Ramos (cell line): ENCODE results near the gene SERGEF.

Experiments used
- in situ Hi-C: fragments of 300-500 bp; cut with MboI; formaldehyde crosslinking; loops from one replicate; pipeline ENCODE4 v1.14.3; 2022; ENCODE audit warnings: low sequenced_read_pairs; ENCODE audit not compliant: unreplicated experiment

The SERGEF gene

DNA sequence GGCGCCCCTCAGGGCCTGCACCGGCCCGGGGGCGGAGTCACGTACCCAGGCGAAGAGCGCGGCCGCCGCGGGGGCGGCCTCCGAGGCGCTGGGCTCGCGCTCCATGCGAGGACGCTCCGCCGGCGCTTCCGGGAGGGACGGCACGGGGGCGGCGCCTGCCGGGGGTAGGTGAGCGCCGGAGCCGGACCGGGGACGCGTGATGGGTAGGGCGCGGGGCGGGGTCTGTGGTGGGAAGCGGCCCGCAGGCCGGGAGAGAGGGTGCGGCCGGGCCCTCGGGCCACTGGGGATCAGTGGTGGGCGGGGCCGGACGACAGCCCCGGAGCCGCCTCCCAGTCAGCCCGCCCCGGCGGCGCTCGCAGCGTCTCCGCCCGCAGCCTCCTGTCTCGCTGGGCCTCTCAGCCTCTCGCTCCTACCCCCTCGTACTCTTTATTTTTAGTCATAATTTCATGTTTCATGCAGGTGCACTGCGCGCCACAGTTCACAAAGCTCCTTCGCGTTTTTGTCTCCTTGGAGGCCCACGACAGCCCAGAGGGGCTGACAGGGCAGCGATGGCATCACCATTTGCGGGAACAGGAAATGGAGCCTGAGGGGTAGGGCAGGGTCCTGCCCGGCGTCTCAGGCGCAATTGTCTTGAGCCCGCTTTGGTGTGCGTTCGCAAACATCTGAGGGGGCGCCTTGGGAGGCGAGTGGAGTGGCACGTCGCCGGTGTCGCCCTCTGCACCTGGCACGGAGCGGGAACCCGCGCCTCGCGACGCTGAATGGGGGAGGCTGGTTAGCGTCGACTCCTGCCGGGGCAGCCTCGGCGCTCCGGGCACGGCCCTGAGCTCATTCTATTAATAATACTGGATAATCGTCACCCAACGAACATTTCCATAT, at the start of gene SERGEF:
TSS of gene SERGEF (minus strand) at position 142 of the 876 bp plus-strand sequence. CDS start at position 105, 37 bp downstream.
- in situ Hi-C loops = no loop called here

DNA sequence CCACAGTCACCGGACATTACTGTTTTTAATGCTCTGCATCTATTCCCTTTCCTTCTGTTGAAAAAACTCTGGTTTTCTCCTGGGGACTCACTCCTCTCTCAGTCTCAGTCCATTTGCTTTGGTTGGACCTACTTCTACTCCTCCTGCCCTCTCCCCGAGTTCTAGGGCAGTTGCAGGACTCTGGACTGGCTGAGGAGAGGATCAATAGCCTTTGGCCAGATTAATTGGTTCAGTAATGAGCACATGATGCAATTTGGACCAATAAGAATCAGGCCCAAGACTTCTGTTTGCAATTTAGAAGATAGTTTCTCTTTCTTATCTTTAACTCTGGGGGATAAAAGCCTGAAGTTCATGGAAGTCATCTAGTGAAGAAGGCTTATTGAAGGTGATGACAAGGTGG, 48.5 kb upstream of the SERGEF start:
- in situ Hi-C loops = no loop called here

DNA sequence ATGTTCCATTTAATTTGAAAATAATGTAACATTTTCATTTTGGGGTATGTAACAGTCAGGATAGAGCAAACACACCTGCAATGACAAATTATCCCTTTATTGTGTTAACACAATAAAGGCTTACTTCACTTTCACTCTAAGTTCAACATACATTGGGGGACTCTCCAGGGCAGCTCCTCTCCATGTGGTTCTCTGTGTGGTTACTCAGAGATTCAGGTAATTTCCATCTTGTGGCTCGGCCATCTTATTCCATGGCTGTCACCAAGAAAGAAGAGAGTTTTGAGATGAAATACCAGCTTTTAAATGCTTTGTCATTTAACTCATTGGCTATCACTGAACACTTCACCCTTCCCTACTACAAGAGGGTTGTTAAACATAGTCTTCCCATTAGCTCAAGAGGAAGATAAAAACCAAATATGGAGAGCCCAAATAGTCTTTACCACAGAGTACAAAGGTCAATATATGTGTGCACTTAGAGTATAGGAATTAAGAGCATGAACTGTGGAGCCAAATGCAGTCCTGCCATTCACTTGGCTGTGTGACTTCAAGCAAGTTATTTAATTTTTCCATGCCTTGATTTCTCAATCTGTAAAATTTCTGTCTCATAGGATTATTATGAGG, 43.8 kb upstream of the SERGEF start:
- in situ Hi-C loops = no loop called here

DNA sequence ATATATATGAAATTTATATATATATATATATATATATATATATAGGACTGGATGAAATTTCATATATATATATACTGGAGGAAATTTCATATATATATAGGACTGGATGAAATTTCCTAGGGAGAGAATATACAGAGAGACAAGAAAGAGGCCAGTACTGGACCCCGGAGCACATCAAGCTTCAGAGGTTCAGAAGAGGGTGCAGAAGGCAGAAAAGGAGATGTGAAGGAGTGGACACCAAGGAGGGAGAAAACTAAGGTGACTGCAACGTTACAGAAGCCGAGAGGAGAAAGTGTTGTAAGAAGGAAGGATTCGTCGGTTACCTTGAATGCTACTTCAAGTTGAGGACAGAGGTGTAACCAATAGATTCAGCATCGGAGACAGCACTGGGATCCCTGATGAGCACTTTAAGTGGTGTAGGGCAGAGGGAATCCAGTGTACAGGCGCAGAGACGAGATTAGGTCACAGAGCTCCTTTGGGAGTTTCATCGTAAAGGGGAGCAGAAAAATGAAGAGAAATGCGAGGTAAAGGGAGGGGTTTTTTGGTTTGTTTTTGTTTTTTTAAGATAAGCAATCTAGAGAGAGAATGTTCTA, 41.8 kb upstream of the SERGEF start:
- in situ Hi-C loops = no loop called here

DNA sequence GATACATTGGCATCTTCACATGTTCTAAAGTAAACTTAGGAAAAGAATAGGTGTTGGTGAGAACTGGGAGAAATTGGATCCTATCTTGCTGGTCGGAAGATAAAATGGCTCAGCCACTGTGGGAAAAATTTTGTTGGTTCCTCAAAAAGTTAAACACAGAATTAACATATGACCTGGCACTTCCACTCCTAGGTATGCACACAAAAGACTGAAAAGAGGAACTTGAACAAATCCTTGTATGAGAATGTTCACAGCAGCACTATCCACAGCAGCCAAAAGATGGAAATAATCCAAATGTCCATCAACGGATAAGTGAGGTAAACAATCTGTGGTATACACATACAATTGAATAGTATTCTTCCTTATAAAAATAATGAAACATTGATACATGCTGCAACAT, 38.0 kb upstream of the SERGEF start:
- in situ Hi-C loops = no loop called here

DNA sequence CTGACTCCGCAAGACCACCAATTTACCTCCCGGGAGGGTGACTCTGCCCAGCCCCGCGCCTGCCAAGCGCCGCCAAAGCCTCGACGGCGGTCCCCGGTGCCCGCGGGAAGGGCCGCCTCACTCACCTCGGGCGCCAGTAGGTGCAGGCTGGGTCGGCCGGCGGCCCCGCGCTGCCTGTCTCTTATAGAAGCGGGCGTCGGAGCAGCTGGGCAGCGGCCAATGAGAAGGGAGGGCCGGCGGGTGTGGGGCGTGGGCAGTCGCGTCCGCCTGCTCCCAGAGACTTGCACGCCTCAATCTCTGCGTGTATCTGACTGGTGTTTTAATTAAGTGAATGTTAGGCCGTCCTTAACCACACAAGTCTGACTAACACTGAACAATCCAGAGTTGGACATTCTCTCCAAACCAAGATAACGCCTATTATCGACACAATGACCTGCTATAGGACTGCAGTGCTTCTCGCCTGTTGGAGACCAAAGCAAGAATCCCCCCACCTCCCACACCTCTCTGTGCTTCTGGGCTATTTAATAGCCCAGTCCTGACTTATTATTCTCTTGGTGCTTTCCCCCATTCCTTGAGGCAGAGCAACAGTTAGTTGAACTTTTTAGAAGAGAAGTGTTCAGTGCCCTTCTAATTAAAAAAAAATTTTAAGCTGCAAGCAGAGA, 33.4 kb upstream of the SERGEF start, which contains the start of gene TPH1:
TSS of gene TPH1 (minus strand) at position 154 of the 662 bp plus-strand sequence. CDS start 5,507 bp downstream, outside the sequence.
- in situ Hi-C loops = no loop called here

DNA sequence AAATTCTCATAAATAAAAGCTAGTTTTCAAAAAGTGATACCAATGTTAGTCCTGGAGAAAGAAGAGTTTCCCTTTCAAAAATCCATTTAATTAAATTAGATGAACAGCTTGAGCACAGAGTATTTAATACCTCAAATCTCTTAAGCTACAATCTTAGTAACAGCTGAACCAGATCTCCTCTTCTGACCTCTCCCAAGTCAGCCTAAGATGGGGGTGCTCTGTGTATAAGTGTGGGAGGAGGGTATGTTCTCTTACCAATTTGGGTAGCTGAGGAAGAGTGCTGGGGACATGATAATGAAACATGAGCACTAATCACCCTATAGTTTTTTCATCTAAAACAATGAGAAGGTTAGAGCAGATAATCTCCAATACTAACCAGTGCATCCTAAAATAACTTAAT, 23.6 kb upstream of the SERGEF start:
- in situ Hi-C loops = no loop called here

DNA sequence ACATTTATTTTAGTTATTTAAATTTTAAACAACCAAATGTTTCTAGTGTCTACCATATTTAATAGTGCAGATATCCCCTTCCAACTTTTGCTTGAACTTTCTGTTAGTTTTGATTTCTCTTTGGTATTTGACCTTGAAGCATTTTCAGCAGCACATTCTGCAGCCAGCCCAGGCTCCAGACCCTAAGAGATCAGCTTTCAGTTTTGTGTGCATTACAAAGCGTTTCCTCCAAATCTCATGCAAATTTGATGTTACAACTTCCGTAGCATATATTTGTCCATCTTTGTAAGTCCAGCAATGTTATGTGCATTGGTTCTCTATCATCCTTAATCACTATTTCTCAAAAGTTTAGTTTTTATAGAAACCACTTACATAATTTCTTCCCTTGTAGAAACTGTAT, 14.6 kb upstream of the SERGEF start:
- in situ Hi-C loops = no loop called here

DNA sequence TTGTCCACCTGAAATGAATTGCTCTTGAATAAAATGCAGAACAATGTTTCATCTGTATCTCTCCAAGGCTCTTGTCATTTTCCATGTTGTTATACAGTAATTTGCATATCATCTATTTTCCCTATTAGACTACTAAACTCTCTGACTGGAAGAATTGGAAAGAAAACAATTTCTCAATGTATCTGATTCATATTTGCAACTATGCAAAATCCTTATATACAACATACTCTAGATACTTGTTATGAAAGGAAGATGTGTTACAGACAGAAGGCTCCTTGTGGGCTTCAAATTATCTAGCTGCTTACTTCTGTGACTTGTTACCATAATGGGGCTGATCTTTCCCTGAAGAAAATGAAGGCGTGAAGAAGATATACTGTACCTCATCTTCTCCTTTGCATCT, 9.6 kb upstream of the SERGEF start:
- in situ Hi-C loops = no loop called here

DNA sequence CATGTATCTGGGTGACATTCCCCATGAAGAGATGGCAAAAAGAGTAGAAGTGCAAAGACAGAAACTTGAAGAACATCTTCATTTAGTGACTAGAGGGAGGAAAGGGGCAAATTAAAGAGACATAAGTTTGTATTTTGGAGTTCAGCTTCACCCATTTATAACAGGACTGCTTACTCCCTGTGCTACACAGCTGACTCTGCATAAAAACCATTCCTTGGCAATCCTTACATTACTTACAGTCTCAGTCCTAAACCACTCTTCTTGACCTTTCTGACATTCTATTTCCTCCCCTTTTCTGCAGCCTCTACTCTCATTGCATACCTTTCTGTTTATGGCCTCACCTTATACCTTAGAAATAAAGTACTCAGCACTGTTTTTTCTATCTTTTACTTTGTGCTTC, 6.8 kb upstream of the SERGEF start:
- in situ Hi-C loops = no loop called here

DNA sequence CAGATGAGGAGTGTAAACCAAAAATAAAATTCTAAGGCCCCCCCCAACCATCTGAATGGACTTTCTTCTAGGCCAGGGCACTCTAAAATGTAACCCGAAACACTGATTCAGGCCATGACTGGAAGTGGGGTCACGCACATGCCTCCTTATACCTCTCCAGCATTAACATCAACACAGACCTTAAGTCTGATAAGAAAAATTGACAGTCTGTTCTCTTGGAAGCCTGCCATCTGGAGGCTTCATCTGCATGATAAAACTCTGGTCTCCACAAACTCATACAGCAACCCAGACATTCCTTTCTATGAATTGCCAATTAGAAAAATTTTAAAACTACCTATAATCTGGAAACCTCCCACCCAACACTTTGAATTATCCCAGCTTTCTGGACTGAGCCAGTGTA, 3.9 kb upstream of the SERGEF start:
- in situ Hi-C loops = no loop called here

DNA sequence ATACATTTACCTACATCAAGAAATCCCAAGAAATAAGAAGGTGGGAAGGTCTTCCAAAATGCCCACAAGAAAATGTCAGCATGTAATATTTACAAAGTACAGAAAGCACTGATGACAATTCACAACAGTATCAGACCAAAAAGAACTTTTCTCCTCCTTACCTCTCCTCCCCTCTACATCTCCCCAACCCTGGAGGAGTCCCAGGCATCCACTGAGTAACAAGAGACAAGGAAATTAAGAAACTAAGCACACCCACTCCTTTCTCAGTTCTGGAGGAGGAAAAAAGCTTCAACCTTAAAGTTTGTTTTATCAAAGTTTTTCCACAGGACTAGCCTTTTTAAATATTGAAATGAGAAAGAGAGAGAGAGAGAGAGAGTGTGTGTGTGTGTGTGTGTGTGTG, 2.0 kb upstream of the SERGEF start:
- in situ Hi-C loops = no loop called here

DNA sequence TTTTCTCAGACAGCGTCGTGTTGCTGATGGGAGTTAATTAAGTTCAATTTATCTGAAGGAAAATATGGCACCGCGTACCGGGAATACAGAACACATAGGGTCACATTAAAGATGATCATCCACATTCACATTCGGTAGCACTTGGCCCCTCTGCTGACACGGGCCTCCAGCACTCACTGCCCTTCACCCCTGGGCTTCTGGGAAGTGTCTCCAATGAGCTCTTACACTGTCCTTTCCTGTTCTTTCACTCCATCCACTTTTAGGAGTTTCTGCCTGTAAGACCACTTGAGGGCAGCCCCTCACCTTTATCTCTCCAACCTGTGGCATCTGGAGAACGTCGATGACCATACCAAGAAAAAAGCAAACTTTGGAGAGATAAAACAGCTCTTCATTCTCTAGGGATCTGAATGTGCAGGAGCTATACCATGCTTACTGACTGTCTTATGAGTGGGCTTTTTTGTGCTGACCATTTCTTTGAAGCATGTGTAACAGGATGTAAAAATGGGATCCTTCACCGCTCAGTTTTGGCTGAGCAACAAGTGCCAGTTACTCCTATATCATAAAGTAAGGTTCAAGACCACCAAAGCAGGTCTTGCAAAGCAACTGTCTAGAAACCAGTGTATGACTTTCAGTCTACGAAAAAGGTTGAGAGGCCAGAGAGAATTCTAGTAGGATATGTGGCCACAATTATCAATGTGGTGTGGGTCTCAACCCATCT, 1.1 kb upstream of the SERGEF start:
- in situ Hi-C loops = no loop called here

DNA sequence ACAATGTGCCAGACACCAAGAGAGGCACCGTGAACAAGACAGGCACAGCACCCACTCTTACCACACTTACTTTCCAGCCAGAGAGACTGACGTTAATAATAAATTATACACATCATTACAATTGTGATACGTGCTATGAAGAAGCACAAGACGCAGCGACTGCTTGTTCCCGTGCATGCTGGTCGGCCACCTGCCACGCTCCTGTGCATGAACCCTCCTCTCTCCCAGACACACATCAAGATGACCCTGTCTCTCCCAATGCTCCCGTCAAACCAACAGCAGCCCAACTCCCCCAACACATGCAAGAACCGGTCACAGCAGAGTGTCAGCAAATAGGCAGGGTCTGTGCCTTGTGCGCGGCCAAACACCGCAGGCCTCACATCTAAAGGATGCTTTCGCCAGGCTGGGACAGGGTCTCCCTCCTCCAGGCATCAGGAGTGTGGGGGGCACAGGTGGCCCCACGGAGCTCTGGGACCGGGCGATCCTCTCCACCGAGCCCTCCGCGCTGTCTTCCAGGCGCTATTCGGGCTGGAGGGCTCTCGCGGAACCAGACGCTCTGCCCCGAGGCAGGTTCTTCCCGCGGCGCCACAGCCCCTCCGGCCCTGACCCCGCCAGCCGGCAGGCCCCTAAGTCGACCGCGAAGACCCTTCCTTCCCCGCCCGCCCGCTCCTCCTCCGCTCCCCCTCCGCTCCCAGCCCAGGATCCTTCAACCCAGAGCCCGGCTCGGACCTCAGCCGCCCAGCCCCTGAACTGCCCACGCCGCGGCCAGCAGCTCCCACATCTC, 533 bp downstream of the SERGEF start:
- in situ Hi-C loops = no loop called here

DNA sequence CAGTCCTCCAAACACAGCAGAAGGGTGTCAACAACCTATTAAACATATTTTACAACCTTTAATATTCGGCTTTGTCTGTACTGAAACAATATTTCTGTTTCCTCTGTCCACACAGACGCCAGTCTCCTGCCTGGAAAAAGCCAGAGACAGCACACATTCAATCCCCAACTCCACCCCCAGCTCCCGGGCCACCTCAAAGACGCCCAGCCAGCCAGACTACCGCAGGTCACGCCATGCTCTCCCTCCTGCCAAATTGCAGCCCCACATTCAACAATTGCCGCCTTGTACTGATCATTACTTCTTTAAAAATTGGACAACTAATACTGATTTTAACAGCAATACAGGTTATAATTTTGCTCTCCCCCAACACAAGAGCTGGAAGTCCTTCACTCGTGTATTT, 1.2 kb downstream of the SERGEF start:
- in situ Hi-C loops = no loop called here

DNA sequence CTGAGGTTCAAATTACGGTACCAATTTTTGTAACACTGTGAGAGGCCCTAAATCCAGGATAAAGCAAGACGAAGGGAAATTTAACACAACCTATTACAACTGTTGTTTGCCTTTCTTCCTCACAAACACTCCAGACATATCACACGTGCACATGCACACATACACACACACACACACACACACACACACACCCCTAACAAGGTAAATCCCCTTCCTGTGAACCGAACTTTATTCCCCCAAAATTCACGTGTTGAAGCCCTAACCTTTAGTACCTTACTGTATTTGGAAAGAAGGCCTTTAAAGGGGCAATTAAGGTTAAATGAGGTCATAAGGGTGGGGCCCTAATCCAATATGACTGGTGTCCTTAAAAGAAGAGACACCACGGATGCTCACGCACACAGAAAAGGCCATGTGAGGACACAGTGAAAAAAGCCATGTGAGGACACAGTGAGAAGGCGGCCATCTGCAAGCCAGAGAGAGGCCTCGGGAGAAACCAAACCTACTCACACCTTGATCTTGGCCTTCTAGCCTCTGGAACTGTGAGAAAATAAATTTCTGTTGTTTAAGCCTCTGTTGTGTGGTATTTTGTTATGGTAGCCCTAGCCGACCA, 1.8 kb downstream of the SERGEF start:
- in situ Hi-C loops = no loop called here

DNA sequence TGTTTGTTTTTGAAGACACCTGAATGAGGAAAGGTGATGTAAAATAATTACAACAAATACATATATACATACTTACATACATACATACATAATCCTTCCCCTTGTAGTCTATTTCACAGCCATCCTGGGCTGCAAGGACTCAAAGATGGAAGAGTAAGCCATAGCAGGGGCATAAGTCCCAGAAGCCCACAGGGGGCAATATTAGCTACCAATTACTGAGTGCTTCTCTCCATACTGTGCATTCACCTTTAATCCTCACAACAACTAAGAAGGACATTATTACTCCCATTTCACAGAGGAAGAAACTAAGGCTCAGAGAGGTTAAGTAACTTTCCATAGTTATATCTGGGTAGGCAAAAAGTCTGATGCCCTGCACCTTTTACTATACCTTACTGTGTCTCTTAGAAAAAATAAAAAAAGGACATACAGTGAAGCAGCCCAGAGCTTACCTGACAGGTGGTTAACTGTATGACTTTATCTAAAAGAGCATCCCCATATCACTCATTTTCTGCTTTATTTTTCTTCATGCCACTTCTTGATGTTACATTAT, 2.7 kb downstream of the SERGEF start:
- in situ Hi-C loops = no loop called here

DNA sequence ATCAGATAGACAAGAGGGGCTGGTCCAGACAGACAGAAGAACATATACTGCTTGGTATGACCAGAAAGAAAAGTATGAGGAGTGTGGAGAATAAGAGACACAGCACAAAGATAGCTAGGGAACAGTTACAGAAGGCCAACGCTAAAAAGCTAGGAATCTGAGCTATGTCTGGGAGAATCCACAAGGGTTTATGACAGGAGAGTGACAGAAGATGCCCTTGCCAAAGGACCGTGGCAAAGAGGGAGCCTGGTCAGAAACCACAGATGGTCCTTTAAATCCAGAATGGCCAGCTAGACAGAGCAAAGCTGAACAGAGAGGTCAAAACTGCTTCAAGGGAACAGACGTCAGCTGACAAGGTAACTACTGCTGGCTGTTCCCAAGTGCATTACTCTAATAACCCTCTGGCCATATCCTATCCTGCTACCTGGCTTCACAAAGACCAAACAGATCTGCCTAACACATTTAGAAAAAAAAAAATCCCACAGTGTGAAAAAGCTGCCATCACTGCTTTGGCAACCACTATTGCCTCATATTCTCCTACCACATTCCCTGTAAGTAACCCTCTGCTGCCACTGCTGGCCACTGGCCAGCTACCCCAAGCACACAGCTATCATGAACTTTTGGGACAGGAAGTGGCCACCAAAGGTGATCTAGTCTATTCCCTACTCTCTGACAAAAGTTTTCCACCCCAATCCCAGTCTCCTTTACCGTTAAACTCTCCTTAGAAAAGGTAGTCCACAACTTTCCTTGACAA, 7.3 kb downstream of the SERGEF start:
- in situ Hi-C loops = no loop called here
